PFSK-1 (cell line): ENCODE measurements around the gene SLC30A9.

Source experiments
- FOXP2 ChIP-seq: optimal IDR thresholded peaks from 2 replicates; pipeline ENCODE3; 2011; ENCODE audit warnings: borderline replicate concordance, control low read depth, inconsistent platforms; ENCODE audit not compliant: insufficient read depth; ENCODE audit errors: extremely low read length, extremely low read depth
- POLR2AphosphoS5 ChIP-seq: IDR thresholded peaks from 2 replicates; pipeline ENCODE4 v1.6.1; 2012; ENCODE audit warnings: low read depth, mild to moderate bottlenecking, control low read depth, low read length, moderate library complexity
- SIN3A ChIP-seq: IDR thresholded peaks from 2 replicates; pipeline ENCODE4 v1.6.1; 2012; ENCODE audit warnings: mild to moderate bottlenecking, low read length, moderate library complexity, borderline replicate concordance; ENCODE audit not compliant: insufficient read depth
- TAF1 ChIP-seq: IDR thresholded peaks from 2 replicates; pipeline ENCODE4 v1.6.1; 2012; ENCODE audit warnings: low read length, control low read depth, borderline replicate concordance; ENCODE audit not compliant: insufficient read depth
- TF ChIP-seq, protein P1 (sequence below), 2 experiments: IDR thresholded peaks; 2 replicates each; pipeline versions ENCODE4 v1.6.1 to v1.8.0; 2011 to 2012; ENCODE audit warnings: low read depth in 2 of 2, low read length in 2 of 2, control low read depth in 1 of 2, inconsistent platforms in 1 of 2, mild to moderate bottlenecking in 1 of 2, moderate library complexity in 1 of 2; ENCODE audit not compliant: insufficient read depth in 1 of 2

DNA sequence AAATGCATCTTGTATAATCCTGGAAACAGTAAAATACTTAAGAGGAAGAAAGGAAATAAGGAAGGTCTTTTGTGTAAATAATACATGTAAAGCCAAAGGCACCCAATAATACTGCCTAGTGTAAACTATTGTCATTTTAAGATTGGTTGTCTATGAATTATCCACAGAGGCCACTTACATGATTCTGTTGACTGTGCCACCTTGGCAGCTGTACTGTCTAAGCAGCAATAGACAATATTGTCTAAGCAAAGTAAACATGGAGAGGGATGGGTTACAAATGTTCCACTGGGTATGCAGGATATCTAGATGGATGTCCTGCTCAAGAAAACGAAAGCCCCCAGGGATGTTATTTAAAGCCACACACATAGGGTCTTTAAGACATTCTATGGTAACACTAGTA lies 142.7 kb downstream of the SLC30A9 start:
- TF ChIP-seq SIN3A (no peak), POLR2AphosphoS5 (no peak), TAF1 (no peak), FOXP2 (no peak)
- TF ChIP-seq, protein P1, sequence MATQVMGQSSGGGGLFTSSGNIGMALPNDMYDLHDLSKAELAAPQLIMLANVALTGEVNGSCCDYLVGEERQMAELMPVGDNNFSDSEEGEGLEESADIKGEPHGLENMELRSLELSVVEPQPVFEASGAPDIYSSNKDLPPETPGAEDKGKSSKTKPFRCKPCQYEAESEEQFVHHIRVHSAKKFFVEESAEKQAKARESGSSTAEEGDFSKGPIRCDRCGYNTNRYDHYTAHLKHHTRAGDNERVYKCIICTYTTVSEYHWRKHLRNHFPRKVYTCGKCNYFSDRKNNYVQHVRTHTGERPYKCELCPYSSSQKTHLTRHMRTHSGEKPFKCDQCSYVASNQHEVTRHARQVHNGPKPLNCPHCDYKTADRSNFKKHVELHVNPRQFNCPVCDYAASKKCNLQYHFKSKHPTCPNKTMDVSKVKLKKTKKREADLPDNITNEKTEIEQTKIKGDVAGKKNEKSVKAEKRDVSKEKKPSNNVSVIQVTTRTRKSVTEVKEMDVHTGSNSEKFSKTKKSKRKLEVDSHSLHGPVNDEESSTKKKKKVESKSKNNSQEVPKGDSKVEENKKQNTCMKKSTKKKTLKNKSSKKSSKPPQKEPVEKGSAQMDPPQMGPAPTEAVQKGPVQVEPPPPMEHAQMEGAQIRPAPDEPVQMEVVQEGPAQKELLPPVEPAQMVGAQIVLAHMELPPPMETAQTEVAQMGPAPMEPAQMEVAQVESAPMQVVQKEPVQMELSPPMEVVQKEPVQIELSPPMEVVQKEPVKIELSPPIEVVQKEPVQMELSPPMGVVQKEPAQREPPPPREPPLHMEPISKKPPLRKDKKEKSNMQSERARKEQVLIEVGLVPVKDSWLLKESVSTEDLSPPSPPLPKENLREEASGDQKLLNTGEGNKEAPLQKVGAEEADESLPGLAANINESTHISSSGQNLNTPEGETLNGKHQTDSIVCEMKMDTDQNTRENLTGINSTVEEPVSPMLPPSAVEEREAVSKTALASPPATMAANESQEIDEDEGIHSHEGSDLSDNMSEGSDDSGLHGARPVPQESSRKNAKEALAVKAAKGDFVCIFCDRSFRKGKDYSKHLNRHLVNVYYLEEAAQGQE (IDR thresholded peaks at IDR 0.05; ENCODE audit: insufficient read depth in 1 of 2, low read depth in 2 of 2, low read length in 2 of 2): no peak
